ENCODE results near the gene ADAT3. TPM values are rescaled to one million over a fixed set of nuclear protein-coding genes. Genes with fewer than 3 reads are reported as not detected.

Gene ADAT3
- total RNA-seq, 3 donors from 2014 or later, result 12.5 to 21.9 (median 19.6) TPM

GRCh38 chr19:1944088-1944915 is 39.1 kb downstream of the ADAT3 start:
- Histone ChIP-seq H3K4me1 (ENCODE audit: low read depth) (peaks cover 33% of the 10 kb centered on the region), H3K36me3 (ENCODE audit: low read depth) (no peaks in the 10 kb centered on the region), H3K9me3 (no peaks in the 10 kb centered on the region), H3K4me3 (no peak overlapping the region)
- intact Hi-C loops (cut with DNase I, micrococcal nuclease), result no loop called here
- TF ChIP-seq CTCF (IDR thresholded peaks at IDR 0.05), result no peak
- ATAC-seq (no peak), DNase-seq (peak; percentile 53 to 60 (median 58))

GRCh38 chr19:1944916-1945561 is 39.8 kb downstream of the ADAT3 start:
- intact Hi-C loops (cut with DNase I, micrococcal nuclease), result no loop called here
- Histone ChIP-seq H3K36me3 (ENCODE audit: low read depth) (no peaks in the 10 kb centered on the region), H3K4me3 (no peak overlapping the region), H3K4me1 (ENCODE audit: low read depth) (peaks cover 28% of the 10 kb centered on the region), H3K9me3 (no peaks in the 10 kb centered on the region)
- no peak for TF ChIP-seq CTCF (IDR thresholded peaks at IDR 0.05)
- ATAC-seq, result no peak
- no peak for DNase-seq

GRCh38 chr19:1945899-1946298 is 40.7 kb downstream of the ADAT3 start:
- intact Hi-C loops (cut with DNase I, micrococcal nuclease), result no loop called here
- Histone ChIP-seq H3K4me1 (ENCODE audit: low read depth) (peaks cover 24% of the 10 kb centered on the region), H3K36me3 (ENCODE audit: low read depth) (no peaks in the 10 kb centered on the region), H3K9me3 (no peaks in the 10 kb centered on the region), H3K4me3 (no peak overlapping the region)
- ATAC-seq (no peak), DNase-seq (peak; percentile 58 to 70 (median 67))
- peak; percentile 41 for TF ChIP-seq CTCF (IDR thresholded peaks at IDR 0.05)

GRCh38 chr19:1947651-1948209 is 42.5 kb downstream of the ADAT3 start:
- H3K9me3 ChIP-seq, result no peaks in the 10 kb centered on the region
- peak in 1 of 3 donors; percentile 50 for DNase-seq
- H3K4me1 ChIP-seq (ENCODE audit: low read depth), result peaks cover 22% of the 10 kb centered on the region
- no peak for TF ChIP-seq CTCF (IDR thresholded peaks at IDR 0.05)
- H3K36me3 ChIP-seq (ENCODE audit: low read depth), result no peaks in the 10 kb centered on the region
- no peak for ATAC-seq
- intact Hi-C loops (cut with DNase I, micrococcal nuclease), result no loop called here
- no peak overlapping the region for H3K4me3 ChIP-seq

- no peak for ATAC-seq
Observed at GRCh38 chr19:1949304-1950101, 44.3 kb downstream of the ADAT3 start.

More at GRCh38 chr19:1949304-1950101, 44.3 kb downstream of the ADAT3 start:
- Histone ChIP-seq H3K4me3 (no peak overlapping the region), H3K4me1 (ENCODE audit: low read depth) (peaks cover 8% of the 10 kb centered on the region), H3K9me3 (no peaks in the 10 kb centered on the region), H3K36me3 (ENCODE audit: low read depth) (no peaks in the 10 kb centered on the region)
- intact Hi-C loops (cut with DNase I, micrococcal nuclease), result no loop called here
- DNase-seq, result no peak
- TF ChIP-seq CTCF (IDR thresholded peaks at IDR 0.05), result no peak

Measured in mucosa of descending colon (tissue), 3 donors.